Hepatocyte (in vitro differentiated cells): ENCODE results near the gene MIEN1. TPM values are rescaled to one million over a fixed set of nuclear protein-coding genes. Genes with fewer than 3 reads are reported as not detected.
"Not testable (repeated sequence)": the region's sequence is repeated elsewhere in the genome, so short reads cannot be mapped to it uniquely, and the experiment has no call there.

ENCODE experiments used
- DNase-seq: peaks from one replicate; pipeline ENCODE4 v3.0.0-alpha.2; 2016; ENCODE audit warnings: low spot score
- H2AFZ ChIP-seq: fragments of 200-600 bp; sonication (generic); 2 replicates; pipeline ENCODE4 v1.6.0; 2016; ENCODE audit warnings: antibody characterized with exemption, mild to moderate bottlenecking
- H3K27ac ChIP-seq: fragments of 200-600 bp; sonication (generic); 2 replicates; pipeline ENCODE4 v1.5.1; 2016; ENCODE audit warnings: mild to moderate bottlenecking
- H3K27me3 ChIP-seq: fragments of 200-600 bp; sonication (generic); 2 replicates; pipeline ENCODE4 v1.6.1; 2016
- H3K36me3 ChIP-seq: fragments of 200-600 bp; sonication (generic); replicated peaks from 2 replicates; pipeline ENCODE4 v1.5.1; 2016; ENCODE audit warnings: low read depth; ENCODE audit not compliant: insufficient read depth
- H3K4me1 ChIP-seq: fragments of 200-600 bp; sonication (generic); 2 replicates; pipeline ENCODE4 v1.5.1; 2016; ENCODE audit warnings: mild to moderate bottlenecking, moderate library complexity; ENCODE audit not compliant: insufficient read depth
- H3K4me2 ChIP-seq: fragments of 200-600 bp; sonication (generic); 2 replicates; pipeline ENCODE4 v1.6.0; 2016
- H3K4me3 ChIP-seq: fragments of 200-600 bp; sonication (generic); 2 replicates; pipeline ENCODE4 v1.5.1; 2016; ENCODE audit warnings: mild to moderate bottlenecking
- H3K79me2 ChIP-seq: fragments of 200-600 bp; sonication (generic); 2 replicates; pipeline ENCODE4 v1.6.0; 2017; ENCODE audit warnings: mild to moderate bottlenecking
- H3K9me2 ChIP-seq: fragments of 200-600 bp; sonication (generic); replicated peaks from 2 replicates; pipeline ENCODE4 v1.6.0; 2017; ENCODE audit warnings: mild to moderate bottlenecking; ENCODE audit not compliant: insufficient read depth
- H3K9me3 ChIP-seq: fragments of 200-600 bp; sonication (generic); 2 replicates; pipeline ENCODE4 v1.5.1; 2016; ENCODE audit warnings: low read depth, mild to moderate bottlenecking
- H4K20me1 ChIP-seq: fragments of 200-600 bp; sonication (generic); 2 replicates; pipeline ENCODE4 v1.6.0; 2016; ENCODE audit warnings: mild to moderate bottlenecking; ENCODE audit not compliant: insufficient read depth, poor library complexity, severe bottlenecking
- CTCF ChIP-seq: fragments of 200-600 bp; sonication (generic); IDR thresholded peaks from 2 replicates; pipeline ENCODE4 v1.5.1; 2016; ENCODE audit warnings: antibody characterized with exemption, mild to moderate bottlenecking; ENCODE audit not compliant: poor library complexity
- EZH2 ChIP-seq: fragments of 200-600 bp; sonication (generic); IDR thresholded peaks from 2 replicates; pipeline ENCODE4 v1.6.1; 2016; ENCODE audit warnings: antibody characterized with exemption, mild to moderate bottlenecking, borderline replicate concordance
- EZH2phosphoT487 ChIP-seq: fragments of 200-600 bp; sonication (generic); IDR thresholded peaks from one replicate; pipeline ENCODE4 v1.6.1; 2018; ENCODE audit warnings: antibody characterized with exemption, mild to moderate bottlenecking, low read depth, moderate library complexity; ENCODE audit not compliant: unreplicated experiment, severe bottlenecking
- WGBS: methylation state at CpG from one replicate; pipeline ENCODE4 v1.1.6; 2016; ENCODE audit warnings: low lambda C conversion rate; ENCODE audit errors: missing lambda C conversion rate; 5-methylcytosine and 5-hydroxymethylcytosine counted together
- polyA plus RNA-seq: library from polyadenylated mRNA; unstranded; fragments of >200 nt; fragmentation: Nextera tagmentation; extraction: Ambion mirVana; gene quantifications from 2 replicates; pipeline ENCODE4 v1.2.1, GENCODE V29; 2016
- total RNA-seq: library from RNA; depleted of rRNA; stranded (reverse); fragments of >200 nt; gene quantifications from 2 replicates; pipeline ENCODE4 v1.2.3, GENCODE V29; 2014

MIEN1 gene
- total and polyA plus RNA-seq, 2 experiments from 2014 or later = 37.2 to 129 TPM

GRCh38 chr17:39699818-39700147 is 30.5 kb downstream of the MIEN1 start, which contains the start of gene ERBB2:
Gene ERBB2, plus strand, starts transcription at chr17:39700064. Its CDS starts 175 bp downstream, at chr17:39700239.
- peak; percentile 88 for DNase-seq
- H3K4me2 ChIP-seq = peak within 1 kb of the TSS; percentile 88
- no peaks in the 10 kb centered on the region for H3K9me2 ChIP-seq
- peaks cover 39% of the 10 kb centered on the region for H4K20me1 ChIP-seq
- peak within 1 kb of the TSS; percentile 55 for H2AFZ ChIP-seq
- H3K27ac ChIP-seq = peak within 1 kb of the TSS; percentile 98
- 3% methylated on average over 20 of the region's 20 CpGs for WGBS
- H3K27me3 ChIP-seq = no peaks in the 10 kb centered on the region
- no peaks in the 10 kb centered on the region for H3K36me3 ChIP-seq
- peaks cover 55% of the 10 kb centered on the region for H3K4me1 ChIP-seq
- no peaks in the 10 kb centered on the region for H3K9me3 ChIP-seq
- TF ChIP-seq EZH2phosphoT487 (no peak), CTCF (no peak)
- peak within 1 kb of the TSS; percentile 88 for H3K4me3 ChIP-seq
- H3K79me2 ChIP-seq = peaks cover 64% of the 10 kb centered on the region

GRCh38 chr17:39699157-39699817 is 31.0 kb downstream of the MIEN1 start:
- Histone ChIP-seq H2AFZ (peak overlapping the region; percentile 55), H3K4me1 (peaks cover 56% of the 10 kb centered on the region), H3K4me2 (peak overlapping the region; percentile 88), H3K27ac (peak overlapping the region; percentile 98), H4K20me1 (peaks cover 34% of the 10 kb centered on the region), H3K79me2 (peaks cover 59% of the 10 kb centered on the region), H3K4me3 (peak overlapping the region; percentile 88)
- 44% methylated on average over 11 of the region's 11 CpGs for WGBS
- H3K27me3 ChIP-seq, H3K9me3 ChIP-seq, H3K9me2 ChIP-seq, H3K36me3 ChIP-seq, DNase-seq: not testable (repeated sequence)

- H3K9me3 ChIP-seq = no peaks in the 10 kb centered on the region
- H4K20me1 ChIP-seq = peaks cover 22% of the 10 kb centered on the region
- peaks cover 45% of the 10 kb centered on the region for H3K4me1 ChIP-seq
- WGBS = 93% methylated on average over 3 of the region's 5 CpGs
- H3K79me2 ChIP-seq = peaks cover 45% of the 10 kb centered on the region
- no peak overlapping the region for H3K4me2 ChIP-seq
- no peak overlapping the region for H3K4me3 ChIP-seq
- no peak overlapping the region for H2AFZ ChIP-seq
- DNase-seq = no peak
- H3K36me3 ChIP-seq = no peaks in the 10 kb centered on the region
- H3K27me3 ChIP-seq = no peaks in the 10 kb centered on the region
- H3K9me2 ChIP-seq = no peaks in the 10 kb centered on the region
- TF ChIP-seq EZH2phosphoT487 (no peak), CTCF (no peak), EZH2 (no peak)
- no peak overlapping the region for H3K27ac ChIP-seq
Observed at GRCh38 chr17:39697961-39698360, 32.4 kb downstream of the MIEN1 start.

GRCh38 chr17:39696731-39697130 is 33.6 kb downstream of the MIEN1 start:
- no peaks in the 10 kb centered on the region for H3K9me3 ChIP-seq
- H3K79me2 ChIP-seq = peaks cover 33% of the 10 kb centered on the region
- H3K4me1 ChIP-seq = peaks cover 32% of the 10 kb centered on the region
- TF ChIP-seq EZH2 = no peak
- no peak for TF ChIP-seq CTCF
- no peak for TF ChIP-seq EZH2phosphoT487
- no peak overlapping the region for H3K27ac ChIP-seq
- peaks cover 10% of the 10 kb centered on the region for H4K20me1 ChIP-seq
- no peak overlapping the region for H3K4me2 ChIP-seq
- no peaks in the 10 kb centered on the region for H3K27me3 ChIP-seq
- no peak overlapping the region for H3K4me3 ChIP-seq
- no peak for DNase-seq
- WGBS = 91% methylated on average over 6 of the region's 6 CpGs
- no peaks in the 10 kb centered on the region for H3K36me3 ChIP-seq
- H2AFZ ChIP-seq = no peak overlapping the region
- H3K9me2 ChIP-seq = no peaks in the 10 kb centered on the region
